CD4-positive, alpha-beta T cell treated with Interleukin-6 for 4 hours (primary cell): ENCODE results near the gene GBX2.

Source experiments
- DNase-seq: peaks from one replicate; pipeline ENCODE4 v3.0.0-alpha.2; 2020; ENCODE audit warnings: mixed read lengths

The GBX2 gene

DNA sequence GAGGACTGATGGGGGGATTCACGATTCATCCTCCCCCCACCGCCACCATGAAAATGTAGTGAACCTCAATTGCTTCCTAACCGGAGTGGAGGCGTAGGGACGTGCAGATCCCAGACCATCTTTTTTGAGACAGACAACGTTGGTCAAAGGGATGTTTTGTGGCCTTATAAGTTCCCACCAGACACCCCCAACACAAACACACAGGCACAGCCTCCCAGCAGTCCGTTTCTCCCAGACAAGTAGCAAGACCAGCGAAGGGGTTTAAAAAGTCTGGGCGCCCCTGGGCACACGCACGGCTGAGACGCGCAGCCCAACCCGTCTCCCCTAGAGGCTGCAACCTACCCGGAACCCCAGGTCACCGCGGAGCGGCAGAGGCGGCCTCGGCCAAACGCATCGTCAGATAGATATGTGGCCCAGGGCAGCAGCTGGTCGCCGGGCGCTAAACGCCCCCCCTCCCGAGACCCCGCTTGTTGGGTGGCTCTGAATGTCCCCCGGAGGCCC is 1.3 kb downstream of the GBX2 start:
- no peak for DNase-seq

DNA sequence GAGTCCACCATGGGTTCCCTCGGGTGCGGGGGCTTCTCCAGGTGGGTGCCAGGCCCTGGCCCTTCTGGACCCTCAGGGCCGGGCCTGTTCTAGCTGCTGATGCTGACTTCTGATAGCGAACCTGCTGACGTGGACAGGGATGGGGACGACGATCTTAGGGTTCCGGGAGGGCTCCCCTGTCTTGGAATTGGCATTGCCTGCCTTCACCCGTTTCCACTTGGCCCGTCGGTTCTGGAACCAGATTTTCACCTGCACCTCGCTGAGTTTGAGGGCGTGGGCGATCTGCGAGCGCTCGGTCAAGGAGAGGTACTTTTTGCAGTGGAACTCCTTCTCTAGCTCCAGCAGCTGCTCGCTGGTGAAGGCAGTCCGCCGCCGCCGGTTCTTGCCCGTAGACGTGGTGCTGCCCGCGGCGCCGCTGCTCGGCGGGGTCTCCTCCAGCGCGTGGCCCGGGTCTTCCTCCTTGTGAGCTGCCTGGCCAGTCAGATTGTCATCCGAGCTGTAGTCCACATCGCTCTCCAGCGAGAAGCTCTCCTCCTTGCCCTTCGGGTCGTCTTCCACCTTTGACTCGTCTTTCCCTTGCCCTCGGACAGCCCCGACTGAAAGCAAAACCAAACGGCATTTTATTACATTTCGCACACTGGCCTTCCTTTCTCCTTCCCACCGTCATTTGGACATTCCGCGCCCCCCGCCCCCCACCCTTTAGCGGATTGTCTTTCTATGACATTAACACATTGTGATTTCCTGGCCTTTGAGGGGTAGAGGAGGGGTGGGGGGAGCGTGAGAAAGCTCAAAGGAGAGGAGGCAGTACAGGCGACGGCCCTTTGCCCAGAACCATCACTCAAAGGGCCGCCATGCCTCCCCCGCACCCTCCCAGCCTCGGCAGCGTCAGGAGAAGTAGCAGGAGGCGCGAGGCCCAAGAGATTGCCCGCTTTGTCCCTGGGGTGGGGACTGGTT is 2.1 kb downstream of the GBX2 start:
- no peak for DNase-seq

DNA sequence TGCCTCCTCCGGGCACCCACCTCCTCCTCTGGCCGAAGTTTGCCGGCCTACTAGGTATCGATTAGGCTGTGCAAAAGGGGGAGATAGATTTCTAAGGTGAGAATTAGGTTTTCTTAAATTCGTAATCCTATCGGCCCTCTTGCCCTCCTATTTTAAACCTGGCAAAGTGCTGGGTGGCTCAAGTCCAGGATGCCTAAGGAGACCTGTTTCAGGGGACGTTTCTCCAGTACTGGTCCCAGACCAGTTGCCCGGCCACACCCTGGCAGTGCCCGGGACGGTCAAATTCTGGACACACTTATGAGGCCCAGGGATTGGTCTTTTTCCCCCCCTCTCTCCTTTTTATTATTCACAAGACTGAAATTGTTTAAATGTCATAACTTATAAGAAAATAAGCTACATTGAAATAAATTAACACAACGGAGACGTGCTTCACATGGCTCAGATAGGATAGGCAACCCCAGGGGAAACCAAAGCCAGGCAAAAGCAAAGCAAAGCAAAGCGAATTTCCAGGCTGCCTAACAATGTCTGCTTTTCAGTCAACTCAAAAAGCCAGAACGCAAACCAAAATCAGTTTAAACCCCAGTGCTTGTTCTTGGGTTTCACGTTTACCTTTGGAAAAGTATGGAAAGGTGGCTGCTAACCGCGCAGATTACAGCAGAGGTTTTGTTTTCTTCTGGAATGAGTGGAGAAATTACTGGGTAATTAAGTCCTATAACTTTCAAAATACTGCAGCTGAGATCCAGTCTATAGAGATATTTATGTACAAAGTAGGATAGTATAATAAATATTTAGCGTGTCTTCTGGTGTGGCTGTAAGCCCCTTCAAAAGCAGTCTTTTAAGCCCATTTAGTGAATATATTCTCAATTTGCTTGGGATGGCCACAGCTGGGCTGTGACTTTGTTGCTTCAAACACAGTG is 3.0 kb downstream of the GBX2 start:
- no peak for DNase-seq

DNA sequence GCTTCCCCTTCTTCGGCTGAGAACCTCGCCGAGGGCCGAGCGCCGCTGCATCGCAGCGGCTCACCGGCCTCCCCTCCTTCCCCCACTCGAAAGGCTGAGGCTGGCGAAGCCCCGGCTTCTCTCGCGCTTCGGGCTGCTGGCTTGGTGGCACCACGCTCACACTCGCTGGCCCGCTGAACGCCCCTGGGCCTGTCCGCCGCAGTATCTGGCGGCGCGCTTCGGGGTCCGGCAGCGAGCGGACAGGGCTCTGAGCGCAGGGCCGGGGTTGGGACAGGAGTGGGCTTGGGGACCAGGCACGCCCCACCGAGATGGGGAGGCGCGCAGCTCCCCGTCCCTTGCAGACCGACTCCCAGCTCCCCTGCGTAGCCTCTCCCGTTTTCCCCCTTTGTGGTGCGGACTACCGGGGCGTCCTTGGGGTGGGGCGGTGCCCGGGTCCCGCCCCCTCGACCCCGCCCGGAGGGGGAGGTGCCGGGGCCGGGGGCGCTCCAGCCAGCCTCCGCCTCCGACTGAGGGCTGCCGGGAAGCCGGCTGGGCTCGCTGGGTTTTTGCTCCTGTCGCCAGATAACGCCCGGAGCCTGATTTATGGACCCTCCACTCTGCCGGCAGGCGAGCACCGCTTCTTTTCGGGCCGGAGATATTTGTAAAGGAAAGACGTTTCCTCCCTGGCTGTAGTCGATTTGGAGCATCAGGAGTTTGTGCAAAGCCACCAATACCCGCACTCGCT is 3.8 kb downstream of the GBX2 start:
- DNase-seq, result no peak

DNA sequence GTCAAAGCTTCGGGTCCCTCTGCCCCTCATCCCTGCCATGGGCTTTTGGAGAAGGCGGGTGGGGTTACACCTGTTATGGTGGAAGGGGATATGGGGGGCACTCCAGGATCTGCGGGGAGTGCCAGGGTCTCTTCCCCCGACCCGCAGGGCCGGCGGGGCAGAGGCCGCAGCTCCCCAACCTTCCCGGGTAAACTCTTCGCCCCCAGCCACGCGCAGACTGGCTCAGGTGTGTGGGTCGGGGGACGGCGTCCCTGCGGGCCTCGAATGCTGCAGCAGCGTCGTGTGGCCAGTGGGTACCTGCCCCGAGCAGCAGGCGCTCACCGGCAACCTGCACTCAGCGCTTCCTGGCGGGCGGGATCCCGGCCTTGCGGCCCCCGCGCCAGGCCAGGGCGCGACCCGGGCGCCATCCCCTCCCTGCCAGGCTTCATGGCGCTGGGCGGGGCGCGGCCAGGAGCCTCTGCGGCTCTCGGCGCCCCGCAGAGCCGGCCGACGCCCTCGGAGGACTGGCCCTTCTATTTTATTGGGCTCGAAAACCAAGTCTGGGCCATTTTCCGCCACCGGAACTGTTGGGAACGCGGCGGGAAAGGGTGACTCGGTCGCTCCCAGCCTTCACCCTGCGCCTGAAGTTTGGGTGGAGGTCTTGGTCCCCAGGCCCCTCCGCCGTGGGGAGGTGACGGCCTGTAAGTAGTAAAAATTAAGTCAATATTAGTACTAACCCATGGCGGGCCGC is 4.5 kb downstream of the GBX2 start:
- no peak for DNase-seq

DNA sequence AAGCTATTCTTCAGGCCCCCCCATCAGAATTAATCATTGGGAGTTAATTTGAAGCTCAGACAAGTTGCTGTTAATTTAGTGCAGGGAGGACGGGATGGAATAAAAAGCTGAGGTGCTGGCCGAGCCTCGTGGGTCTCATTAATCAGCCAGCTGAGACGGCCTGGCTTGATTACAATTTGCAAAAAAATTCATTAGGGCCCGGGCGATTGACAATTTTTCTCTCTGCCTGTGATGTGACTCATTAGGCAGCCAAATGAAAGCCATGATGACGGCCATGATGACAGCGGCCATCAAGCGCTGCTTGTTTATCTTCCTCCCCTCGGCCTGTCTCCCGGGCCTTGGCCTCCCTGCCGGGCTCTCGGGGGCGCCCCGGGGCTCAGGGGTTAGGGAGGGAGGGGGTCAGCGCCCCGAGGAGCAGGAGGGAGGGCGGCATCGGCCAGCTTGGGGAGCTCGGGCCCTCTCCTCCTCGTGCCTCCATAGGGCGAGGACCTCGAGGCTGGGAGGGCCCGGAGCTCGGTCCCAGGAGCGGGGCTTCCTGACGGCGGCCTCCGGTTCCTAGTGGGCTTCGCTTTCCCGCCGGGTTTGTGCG is 5.2 kb downstream of the GBX2 start:
- DNase-seq, result no peak

DNA sequence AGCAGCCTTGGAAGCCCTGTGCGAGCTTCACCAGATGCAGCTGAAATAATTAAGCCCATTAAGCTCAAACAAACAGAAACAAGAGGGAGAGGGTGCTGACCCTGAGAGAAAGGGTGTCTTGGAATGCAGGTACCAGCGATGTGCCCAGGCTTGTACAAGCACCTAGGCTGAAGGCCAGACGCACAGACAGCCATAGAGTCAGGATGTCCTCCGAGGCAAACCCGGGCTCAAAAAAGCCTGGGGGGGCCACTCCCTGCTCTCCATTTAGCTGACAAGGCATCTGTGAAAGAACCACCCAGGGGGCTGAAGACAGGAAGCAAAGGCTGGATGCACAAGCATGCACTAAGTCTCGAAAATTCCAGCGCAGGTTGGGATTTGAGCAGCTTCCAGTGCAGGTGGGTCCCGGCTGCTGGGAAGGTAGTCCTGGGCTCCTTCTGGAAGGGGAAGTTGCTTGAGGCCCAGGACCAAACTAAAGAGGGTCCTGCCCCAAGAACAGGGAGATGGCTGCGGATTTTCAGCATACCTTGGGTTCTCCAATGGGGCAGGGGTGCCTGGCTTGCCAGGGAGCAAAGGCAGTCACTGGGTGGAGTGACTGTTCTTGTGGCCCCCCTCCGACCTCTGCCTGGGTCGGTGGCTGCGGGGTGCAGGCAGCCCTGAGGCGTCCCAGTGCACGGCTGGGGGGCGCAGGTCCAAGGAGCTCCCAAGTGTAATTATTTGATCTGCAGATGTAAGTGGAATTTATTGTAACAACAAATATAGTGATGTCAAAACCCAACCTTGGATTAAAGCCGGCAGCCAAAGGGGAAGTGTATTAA is 5.9 kb downstream of the GBX2 start:
- DNase-seq, result no peak

DNA sequence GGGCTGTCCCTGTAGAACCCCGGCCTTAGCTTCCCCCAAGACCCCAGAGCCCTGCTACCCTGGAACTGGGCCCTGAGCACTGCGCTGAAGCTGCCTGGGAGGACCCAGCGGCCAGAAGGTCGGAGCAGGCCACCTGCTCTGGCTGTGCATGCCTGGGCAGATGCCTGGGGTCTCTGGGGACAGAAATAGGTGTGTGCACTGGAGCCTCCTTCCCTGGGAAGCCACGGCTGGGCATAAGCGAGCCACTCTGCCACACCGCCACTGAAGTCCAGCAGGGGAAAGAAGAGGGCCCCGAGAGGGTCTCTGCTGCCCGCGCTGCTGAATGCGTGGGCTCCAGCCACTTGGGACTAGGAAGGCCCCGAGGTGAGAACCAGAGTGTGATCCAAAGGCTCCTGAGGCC is 6.7 kb downstream of the GBX2 start:
- DNase-seq, result no peak

DNA sequence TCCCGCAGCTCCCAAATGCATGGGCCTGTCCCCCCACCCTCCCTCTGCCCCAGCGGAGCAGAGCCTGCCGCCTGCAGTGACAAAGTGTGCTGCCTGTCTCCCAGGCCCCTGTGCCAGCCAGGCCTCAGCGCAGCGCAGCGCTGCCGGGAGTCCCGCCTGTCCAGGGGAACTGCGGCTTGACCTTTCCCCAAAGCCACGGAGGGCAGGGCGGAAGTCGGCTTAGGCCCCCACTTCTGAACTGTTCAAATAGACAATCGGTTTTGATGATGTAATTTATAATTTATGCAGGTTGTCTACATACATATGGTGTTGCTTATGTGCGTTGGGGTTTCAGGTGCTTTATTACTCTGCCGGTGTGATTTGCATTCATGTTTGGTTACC is 7.1 kb downstream of the GBX2 start:
- DNase-seq, result no peak

DNA sequence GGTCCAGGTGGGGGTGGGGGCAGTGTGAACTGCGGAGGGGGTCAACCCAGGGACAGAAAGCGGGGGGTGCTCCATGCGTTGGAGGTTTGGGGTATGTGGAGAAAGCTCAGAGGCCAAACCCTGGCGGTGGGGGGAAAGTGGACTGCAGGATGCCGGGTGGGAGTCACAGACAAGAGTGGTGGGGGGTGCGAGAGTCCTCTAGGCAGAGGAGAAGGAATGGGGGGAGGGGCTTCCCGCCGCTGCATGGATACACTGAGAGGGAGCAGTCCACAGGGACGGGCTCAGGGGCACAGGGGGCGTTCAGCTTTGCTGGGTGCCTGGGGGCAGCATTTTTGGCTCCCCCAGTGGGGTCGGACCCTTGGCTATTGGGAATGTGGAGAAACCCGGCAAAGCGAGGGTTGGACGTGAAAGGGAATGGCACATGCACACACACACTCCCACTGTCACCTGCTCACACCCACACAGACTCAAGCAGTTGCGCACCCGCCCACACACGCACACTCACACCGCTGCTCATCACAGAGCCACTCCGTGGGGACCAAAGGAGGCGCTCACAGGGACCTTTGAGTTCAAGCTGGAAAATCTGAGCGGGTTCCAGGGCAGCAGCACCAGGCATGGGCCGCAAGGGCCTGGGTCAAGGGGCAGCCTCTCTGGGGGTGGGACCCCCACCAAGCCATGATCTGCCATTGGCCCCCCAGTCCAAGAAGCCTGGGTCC is 7.7 kb downstream of the GBX2 start:
- DNase-seq, result no peak

DNA sequence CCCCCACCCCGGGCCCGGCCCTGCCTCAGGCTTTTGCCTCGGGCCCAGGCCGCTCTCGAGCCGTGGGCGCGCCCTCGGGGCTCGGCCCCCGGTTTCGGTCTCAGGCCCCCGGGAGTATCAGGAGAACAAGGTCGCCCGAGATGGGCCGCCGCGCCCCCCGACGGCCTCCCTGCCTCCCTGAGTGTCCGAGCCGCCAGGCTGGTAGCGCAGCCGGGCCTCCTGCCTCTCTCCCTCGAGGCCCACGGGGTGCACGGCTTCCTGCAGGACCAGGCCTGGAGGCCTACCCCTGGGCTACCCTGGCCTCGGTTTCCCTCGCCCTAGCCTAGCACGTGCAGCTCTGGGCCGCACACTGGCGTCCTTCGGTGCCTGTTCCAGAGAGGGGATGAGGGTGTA is 8.4 kb downstream of the GBX2 start:
- no peak for DNase-seq

DNA sequence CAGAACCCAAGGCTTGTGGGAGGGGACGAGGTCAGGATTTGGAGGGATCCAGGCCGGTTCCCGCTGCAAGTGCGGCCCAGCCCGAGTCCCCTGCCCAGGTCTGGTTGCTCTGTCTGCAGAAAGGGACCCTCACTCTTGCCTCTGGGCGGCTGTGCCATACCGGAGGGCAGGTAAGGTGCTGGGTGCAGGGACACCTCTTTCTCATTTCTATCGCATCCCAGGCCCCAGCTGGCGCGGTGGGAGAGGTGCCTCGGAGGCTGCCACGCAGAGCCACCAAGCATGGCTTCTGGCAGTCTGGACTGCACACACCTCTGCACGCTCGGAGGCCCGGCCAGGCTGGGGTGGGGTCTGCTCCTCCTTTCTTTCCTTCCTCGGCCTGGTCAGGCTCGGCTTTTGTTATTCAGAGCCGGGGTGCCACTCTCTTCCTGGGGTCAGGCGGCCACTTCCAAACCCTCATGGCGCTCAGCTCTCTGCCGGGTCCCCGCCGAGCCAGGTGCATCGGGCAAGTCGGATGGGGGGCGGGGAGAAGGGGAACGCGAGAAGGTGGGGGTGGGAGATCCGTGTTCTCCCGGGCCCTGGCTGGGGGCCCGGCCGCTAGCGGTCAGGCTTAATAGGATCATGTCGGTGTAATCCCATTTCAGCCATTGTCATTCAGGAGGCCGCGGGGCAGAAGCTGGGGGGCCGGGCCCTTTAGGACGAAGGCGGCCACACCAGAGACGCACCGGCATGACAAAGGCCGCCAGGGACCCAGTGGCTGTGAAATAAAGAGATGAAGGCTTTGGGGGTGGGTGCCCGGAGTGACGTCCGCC is 9.0 kb downstream of the GBX2 start:
- no peak for DNase-seq

DNA sequence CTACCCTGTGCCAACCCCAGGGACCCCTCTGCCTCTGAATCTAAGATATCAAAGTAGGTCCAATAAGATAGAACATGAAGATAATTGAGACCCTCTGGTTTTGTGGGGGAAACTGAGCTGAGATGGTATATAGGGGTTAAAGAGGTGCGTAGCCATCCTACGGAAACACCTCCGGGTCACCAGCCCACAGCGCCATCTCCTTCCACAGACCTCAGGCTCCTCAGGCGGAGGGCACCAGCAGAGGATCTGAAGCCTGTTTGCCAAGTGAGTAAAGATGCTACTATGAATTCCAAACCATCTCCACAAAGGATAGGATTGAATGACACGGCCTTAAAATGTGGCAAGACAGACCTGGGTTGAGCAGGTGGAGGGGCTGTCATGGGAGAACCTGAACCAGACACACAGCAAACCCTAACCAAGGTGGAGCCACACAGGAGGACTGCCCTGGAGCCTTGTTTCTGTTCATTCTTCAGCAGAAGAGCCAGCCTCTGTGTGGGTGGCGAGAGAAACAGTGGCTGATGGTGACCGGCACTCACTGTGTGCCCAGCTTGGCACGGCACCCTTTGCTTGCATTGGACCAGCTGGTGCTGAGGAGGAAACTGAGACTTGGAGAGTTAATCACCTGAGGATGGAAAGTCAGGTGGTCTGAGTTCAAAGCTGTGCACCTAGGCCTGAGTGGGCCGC is 10.2 kb downstream of the GBX2 start:
- DNase-seq, result no peak

DNA sequence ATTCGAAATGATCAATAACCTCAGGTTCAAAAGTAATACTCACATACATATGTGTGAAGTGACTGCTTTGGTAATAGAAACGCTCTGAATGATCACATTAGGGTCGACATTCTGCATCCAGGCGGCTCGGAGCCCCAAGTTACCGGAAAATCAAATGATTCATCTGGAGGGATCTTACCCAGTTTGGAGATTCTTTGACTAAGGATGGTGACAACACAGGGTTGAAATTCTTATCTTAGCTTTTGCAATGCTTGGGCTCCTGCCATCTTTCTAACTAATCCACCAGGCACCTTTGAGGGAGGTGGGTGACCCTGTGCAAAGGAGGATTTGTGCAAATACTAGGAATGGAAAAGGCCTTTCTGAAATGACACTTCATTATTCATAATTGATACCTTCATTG is 10.8 kb downstream of the GBX2 start:
- DNase-seq, result no peak

DNA sequence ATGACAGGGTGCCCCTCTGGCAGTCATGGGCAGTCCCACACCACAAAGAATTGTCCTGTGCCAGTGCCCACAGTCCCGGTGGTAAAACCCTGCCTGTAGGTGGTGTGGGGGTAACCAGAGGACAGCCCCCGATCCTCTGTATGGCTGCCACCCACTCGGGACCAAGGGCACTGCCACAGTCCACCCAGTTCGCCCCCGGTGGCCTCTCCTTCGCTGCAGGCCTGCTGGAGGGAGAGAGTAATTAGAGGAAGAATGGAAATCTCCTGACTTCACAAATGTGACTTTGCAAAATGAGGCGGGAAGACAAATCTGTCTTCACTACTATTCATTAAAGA is 11.4 kb downstream of the GBX2 start:
- no peak for DNase-seq

DNA sequence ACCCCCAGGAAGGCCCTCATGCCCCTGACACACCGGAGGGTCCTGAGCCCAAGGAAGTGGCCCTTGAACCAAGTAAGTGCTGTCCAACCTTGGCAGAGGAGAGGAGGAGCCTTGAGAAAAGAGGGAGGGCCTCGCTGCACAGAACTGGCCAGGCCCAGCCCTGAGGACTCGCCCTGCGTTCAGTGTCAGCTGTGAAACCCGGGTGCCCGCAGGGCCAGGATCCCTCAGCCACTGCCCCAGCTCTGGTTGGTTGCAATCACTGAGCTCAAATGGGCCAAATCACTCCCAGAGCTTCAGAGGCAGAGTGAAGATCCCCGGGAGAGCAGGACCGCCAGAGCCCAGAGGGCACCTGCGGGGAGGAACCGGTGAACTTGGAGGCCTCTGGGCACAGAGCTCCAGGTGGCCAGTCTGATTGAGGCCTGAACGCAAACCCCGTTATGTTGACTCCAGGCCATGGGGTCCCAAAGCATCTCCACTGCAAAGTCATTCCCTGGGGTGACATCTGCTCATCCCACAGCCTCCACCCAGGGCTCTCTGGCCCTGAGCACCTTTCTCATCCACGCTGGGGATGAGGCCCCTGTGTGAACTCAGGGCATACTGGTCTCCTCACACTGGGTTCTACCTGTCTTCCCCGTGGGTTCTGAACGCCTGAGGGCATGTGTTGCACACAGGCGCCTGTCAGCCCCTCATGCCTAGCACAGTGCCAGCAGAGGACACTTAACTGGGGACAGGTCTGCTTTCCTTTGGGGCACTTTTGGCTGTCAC is 11.9 kb downstream of the GBX2 start:
- DNase-seq, result no peak

DNA sequence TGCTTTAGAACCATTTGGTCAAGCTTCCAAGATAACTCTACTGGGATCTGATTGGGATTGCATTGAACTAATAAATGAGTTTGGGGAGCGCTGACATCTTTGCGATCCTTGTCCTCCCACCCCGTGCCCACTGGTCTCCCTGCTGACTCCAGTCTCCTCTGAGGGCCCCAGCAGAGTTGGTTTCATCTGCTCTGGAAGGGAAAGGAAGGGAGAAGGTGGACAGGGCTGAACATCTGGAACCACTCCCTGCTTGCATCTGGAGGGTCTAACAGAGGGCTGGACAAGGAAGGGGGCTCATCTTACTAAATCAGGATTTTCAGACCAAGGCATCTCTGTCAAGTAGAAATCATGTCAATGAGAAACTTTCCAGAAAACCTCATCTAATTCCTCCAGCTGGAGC is 12.8 kb downstream of the GBX2 start:
- no peak for DNase-seq

DNA sequence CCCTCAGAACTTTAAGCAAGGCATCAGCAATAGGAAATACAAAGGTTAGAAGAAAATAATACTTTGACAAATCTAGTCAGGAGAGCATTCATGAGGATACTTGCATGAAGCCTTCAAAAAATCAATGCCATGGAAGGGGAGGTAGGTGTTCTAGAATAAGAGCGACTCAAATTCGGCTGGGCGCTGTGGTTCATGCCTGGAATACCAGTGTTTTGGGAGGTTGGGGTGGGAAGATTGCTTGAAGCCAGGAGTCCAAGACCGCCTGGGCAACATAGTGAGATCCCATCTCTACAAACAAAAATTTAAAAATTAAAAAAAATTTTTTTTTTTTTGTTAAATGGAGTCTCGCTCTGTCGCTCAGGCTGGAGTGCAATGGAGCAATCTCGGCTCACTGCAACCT is 21.8 kb downstream of the GBX2 start:
- DNase-seq, result no peak
